Adrenal gland (tissue), 5 donors: ENCODE data around the gene NXPH1.

ENCODE experiments used
- POLR2A ChIP-seq, 2 donors: fragments of 450-650 bp; IDR thresholded peaks; one replicate each; pipeline ENCODE4 v1.6.1; 2017; ENCODE audit warnings: antibody characterized with exemption in 2 of 2, mild to moderate bottlenecking in 2 of 2, moderate library complexity in 1 of 2
- TF ChIP-seq, protein P1 (sequence below), 6 experiments: fragments of 450-650 bp in 4 of 6; fragments of 200-600 bp in 2 of 6; sonication (generic) in 1 of 6; IDR thresholded peaks; 1 replicate in 5 of 6; 2 replicates in 1 of 6; pipeline versions ENCODE4 v1.5.1 to v1.8.0; 2016 to 2021; ENCODE audit warnings: antibody characterized with exemption in 6 of 6, mild to moderate bottlenecking in 2 of 6, moderate library complexity in 1 of 6
- donor health status: DM: no; HTN: no; CAD: no.

DNA sequence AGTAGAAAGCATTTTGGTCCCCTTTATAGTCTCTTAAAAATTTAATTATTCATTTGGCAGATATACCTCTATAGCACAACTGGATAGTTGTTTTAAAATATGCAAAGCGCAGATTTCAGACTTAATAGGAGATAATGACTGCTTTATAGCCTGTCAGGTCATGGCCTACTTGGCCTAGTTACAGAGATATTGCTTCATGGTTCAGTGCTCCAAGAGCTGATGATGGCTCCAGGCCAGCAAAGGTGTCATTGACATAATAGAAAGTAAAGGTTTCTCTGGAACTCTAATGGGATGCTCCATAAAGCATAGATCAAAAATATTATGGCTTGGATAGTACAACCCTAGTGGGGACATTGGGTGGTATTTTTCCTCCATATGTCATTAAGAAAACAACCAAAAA is 285.7 kb downstream of the NXPH1 start:
- TF ChIP-seq, protein P1, sequence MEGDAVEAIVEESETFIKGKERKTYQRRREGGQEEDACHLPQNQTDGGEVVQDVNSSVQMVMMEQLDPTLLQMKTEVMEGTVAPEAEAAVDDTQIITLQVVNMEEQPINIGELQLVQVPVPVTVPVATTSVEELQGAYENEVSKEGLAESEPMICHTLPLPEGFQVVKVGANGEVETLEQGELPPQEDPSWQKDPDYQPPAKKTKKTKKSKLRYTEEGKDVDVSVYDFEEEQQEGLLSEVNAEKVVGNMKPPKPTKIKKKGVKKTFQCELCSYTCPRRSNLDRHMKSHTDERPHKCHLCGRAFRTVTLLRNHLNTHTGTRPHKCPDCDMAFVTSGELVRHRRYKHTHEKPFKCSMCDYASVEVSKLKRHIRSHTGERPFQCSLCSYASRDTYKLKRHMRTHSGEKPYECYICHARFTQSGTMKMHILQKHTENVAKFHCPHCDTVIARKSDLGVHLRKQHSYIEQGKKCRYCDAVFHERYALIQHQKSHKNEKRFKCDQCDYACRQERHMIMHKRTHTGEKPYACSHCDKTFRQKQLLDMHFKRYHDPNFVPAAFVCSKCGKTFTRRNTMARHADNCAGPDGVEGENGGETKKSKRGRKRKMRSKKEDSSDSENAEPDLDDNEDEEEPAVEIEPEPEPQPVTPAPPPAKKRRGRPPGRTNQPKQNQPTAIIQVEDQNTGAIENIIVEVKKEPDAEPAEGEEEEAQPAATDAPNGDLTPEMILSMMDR (IDR thresholded peaks at IDR 0.05) = no peak
- no peak for TF ChIP-seq POLR2A (IDR thresholded peaks at IDR 0.05)
